COLO668 (cell line): ENCODE results near the gene ABO.
A peak's percentile ranks its signal among the peaks of the same experiment; 100 is the strongest.
"Not testable (repeated sequence)": the region's sequence is repeated elsewhere in the genome, so short reads cannot be mapped to it uniquely, and the experiment has no call there.

ENCODE experiments used
- DNase-seq: peaks from one replicate; lab custom pipeline; 2025; ENCODE audit not compliant: unreplicated experiment; lab: John Stamatoyannopoulos, UW

ABO gene

GRCh38 chr9:133290751-133291302, 15.8 kb upstream of the ABO start:
- no peak for DNase-seq

DNA sequence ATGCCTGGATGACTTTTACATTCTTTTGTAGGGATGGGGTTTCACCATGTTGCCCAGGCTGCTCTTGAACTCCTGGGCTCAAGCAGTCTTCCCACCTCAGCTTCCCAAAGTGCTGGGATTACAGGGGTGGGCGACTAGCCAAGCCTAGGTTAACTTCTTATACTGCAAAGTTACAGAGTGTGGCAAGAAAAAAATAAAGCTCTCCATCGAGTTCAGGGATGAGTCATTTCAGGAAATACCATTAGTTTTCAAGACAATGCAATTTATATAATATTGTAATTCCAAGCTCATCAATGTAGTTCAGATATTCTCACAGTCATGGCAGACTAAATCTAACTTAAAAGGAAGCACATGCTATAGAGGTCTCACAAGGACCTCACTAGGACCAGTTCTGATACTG, 11.5 kb upstream of the ABO start:
- no peak for DNase-seq

GRCh38 chr9:133285252-133285775, 10.3 kb upstream of the ABO start:
- no peak for DNase-seq

DNA sequence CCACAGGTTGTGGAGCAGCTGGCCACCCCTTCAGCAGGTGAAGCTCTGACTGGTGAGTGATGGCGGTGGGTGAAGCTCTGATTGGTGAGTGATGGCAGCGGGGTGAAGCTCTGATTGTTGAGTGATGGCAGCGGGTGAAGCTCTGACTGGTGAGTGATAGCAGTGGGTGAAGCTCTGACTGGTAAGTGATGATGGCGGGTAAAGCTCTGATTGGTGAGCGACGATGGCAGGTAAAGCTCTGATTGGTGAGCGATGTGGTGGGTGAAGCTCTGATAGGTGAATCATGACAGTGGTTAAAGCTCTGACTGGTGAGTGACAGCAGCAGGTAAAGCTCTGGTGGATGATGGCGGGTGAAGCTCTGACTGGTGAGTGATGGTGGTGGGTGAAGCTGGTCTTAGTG, 9.4 kb upstream of the ABO start:
- no peak for DNase-seq

GRCh38 chr9:133283255-133284032, 8.4 kb upstream of the ABO start:
- not testable (repeated sequence) for DNase-seq

GRCh38 chr9:133282464-133283238, 7.7 kb upstream of the ABO start:
- no peak for DNase-seq

- no peak for DNase-seq
These were observed 5.4 kb upstream of the ABO start for GRCh38 chr9:133280392-133280791.

GRCh38 chr9:133278161-133279114, 3.4 kb upstream of the ABO start:
- no peak for DNase-seq

- DNase-seq = no peak
These were observed 2.5 kb upstream of the ABO start for GRCh38 chr9:133277467-133277866.

GRCh38 chr9:133276923-133277322, 1.9 kb upstream of the ABO start:
- DNase-seq = no peak

DNA sequence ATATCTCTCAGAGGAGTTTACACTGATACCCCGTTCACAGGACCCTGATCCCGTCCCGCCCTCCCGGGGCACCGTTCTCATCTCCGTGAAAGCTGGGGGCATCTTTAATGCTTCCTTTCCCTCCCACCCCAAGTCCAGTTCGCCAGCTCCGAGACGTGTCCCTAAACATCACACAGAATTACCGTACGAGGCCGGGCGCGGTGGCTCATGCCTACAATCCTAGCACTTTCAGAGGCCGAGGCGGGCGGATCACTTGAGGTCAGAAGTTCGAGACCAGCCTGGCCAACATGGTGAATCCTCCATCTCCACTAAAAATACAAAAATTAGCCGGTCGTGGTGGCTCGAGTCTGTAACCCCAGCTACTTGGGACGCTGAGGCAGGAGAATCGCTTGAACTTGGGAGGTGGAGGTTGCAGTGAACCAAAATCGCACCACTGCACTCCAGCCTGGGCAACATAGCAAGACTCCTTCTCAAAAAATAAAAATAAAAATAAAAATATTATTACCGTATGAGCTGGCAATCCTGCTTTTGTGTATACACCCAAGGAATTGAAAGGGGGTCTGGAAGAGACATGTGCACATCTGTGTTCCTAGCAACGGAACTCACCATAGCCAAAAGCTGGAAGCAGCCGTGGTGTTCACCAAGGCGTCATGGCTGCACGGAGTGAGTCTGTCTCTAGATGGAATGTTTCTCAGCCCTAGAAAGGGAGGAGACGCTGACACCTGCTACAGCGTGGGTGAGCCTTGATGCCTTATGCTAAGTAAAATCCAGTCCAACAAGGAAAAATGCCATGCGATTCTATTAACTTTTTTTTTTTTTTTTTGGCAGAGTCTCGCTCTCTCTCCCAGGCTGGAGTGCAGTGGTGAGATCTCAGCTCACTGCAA, 1.2 kb upstream of the ABO start:
- DNase-seq = no peak

DNA sequence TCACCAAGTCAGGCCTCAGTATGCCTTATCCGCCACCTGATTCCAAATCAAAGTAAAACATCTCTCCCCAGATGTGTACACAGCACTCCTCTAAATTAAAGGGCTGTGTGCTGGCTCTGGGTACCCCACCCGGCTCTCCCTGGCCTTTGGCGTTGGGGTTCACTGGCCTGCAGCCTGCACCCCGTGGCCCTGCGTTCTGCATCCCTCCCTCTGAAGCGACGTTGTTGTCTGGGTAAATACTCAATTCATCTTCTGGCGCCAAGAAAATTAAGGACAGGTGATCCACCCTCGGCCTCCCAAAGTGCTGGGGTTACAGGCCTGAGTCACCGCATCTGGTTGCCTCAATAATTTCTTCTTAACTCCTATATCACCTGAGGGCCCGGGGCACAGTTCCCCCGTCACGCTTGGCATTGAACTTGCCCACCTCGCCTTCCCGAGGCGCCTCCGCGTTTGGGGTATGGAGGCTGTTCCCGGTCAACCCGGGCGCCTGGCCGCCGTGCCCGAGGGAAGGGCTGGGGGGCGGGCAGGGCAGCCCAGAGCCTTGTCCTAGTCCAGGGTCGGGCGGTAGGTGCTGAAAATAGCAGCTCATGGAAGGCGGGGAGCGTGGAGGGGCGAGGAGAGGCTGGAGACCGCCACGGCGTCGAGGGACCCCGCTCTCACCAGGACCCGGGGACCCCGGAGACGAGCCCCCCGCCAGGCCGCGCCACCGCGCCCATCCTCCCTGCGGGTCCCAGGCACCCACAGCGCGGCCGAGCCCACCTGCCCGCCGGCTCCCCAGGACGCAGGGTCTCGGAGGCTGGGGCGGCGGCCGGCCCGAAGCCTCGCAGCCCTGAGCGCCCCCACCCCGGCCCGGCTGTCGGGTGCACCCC, 531 bp downstream of the ABO start:
- no peak for DNase-seq

GRCh38 chr9:133273819-133274218, 1.2 kb downstream of the ABO start:
- peak; percentile 17 for DNase-seq

DNA sequence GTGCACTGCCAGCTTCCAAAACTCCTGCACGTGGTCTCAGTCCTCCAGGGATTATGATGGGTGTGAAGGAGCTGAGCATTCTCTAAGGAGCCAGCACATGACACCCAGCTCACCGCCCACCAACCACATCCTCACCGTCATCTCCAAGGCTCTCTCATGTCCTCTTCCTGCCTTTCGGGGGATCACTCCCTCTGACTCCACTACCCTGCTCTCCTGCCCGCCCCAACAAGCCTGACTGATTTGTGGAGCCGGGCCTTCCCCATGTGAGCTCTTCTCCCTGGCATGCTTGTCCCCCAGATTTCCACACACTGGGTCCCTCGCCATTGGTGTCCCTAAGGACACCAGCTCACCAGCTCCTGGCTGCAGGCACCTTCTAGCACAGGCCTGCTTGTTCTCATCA, 1.9 kb downstream of the ABO start:
- no peak for DNase-seq

- no peak for DNase-seq
These were observed 5.3 kb downstream of the ABO start for GRCh38 chr9:133269537-133270362.

DNA sequence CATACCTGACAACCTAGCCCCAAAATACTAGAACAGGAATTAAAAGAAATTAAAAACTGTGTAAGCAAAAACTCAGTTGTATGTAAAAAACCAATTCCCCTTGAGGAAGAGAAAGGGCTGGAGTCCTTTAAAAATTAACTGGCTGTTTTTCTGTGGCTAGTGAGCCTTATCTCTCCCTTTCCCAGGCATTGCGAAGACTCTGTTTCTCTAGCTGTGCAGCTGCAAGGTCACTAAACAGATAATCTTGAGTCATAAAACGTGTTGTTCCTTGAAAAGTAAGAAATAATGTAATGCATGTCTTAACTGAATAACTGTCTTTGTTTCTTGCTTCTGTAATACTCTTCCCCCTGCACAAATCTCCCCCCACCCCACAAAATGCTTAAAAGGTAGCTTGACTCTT, 5.9 kb downstream of the ABO start:
- DNase-seq = not testable (repeated sequence)

DNA sequence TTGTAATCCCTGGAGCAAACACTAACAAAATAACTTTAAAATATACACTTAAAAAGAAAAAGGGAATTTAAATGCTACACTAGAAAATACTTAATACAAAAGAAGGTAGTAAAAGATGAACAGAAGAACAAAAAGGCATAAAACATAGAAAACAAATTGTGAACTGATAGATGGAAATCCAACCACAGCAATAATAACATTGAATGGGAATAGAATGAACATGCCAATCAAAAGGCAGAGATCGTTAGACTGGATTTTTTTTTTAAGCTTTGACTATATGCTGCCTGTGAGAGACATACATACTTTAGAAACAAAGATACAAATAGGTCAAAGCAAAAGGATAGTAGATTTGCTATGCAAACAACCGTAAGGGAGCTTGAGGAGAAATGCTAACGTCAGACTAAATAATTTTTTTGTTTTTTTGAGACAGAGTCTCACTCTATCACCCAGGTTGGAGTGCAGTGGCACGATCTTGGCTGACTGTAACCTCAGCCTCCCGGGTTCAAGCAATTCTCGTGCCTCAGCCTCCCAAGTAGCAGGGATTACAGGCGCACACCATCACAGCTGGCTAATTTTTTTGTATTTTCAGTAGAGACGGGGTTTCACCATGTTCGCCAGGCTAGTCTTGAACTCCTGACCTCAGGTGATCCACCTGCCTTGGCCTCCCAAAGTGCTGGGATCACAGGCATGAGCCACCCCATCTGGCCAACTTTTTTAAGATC, 6.5 kb downstream of the ABO start:
- no peak for DNase-seq
